ENCODE data around the gene NOS1.
"Not testable (repeated sequence)": the region's sequence is repeated elsewhere in the genome, so short reads cannot be mapped to it uniquely, and the experiment has no call there.

The NOS1 gene

GRCh38 chr12:117243488-117243887 lies 117.9 kb downstream of the NOS1 start:
- no peak for DNase-seq

- DNase-seq = no peak
Observed at GRCh38 chr12:117241697-117242096, 119.7 kb downstream of the NOS1 start.

- DNase-seq = no peak
Observed at GRCh38 chr12:117240081-117240755, 121.2 kb downstream of the NOS1 start.

GRCh38 chr12:117236456-117237001 lies 124.9 kb downstream of the NOS1 start:
- DNase-seq = peak; percentile 19

- no peak for DNase-seq
Observed at GRCh38 chr12:117235261-117235660, 126.2 kb downstream of the NOS1 start.

- no peak for DNase-seq
Observed at GRCh38 chr12:117234441-117234840, 127.0 kb downstream of the NOS1 start.

GRCh38 chr12:117231750-117232149 lies 129.7 kb downstream of the NOS1 start:
- DNase-seq = no peak

- DNase-seq = no peak
Observed at GRCh38 chr12:117228239-117228638, 133.2 kb downstream of the NOS1 start.

GRCh38 chr12:117227000-117227653 lies 134.3 kb downstream of the NOS1 start:
- DNase-seq = no peak

GRCh38 chr12:117226505-117226904 lies 134.9 kb downstream of the NOS1 start:
- no peak for DNase-seq

GRCh38 chr12:117225179-117225578 lies 136.2 kb downstream of the NOS1 start:
- no peak for DNase-seq

- DNase-seq = not testable (repeated sequence)
Observed at GRCh38 chr12:117220947-117221346, 140.5 kb downstream of the NOS1 start.

GRCh38 chr12:117218149-117218548 lies 143.3 kb downstream of the NOS1 start:
- no peak for DNase-seq

- DNase-seq = no peak
Observed at GRCh38 chr12:117216686-117217085, 144.7 kb downstream of the NOS1 start.

- no peak for DNase-seq
Observed at GRCh38 chr12:117214797-117215196, 146.6 kb downstream of the NOS1 start.

- DNase-seq = no peak
Observed at GRCh38 chr12:117213295-117213808, 148.1 kb downstream of the NOS1 start.

- DNase-seq = peak; percentile 22
Observed at GRCh38 chr12:117212563-117213190, 148.7 kb downstream of the NOS1 start.

- DNase-seq = no peak
Observed at GRCh38 chr12:117210266-117210918, 151.0 kb downstream of the NOS1 start.

GRCh38 chr12:117209626-117210025 lies 151.8 kb downstream of the NOS1 start:
- no peak for DNase-seq

GRCh38 chr12:117208811-117209455 lies 152.5 kb downstream of the NOS1 start:
- DNase-seq = no peak

GRCh38 chr12:117208206-117208605 lies 153.2 kb downstream of the NOS1 start:
- DNase-seq = no peak

GRCh38 chr12:117207675-117208074 lies 153.8 kb downstream of the NOS1 start:
- no peak for DNase-seq

GRCh38 chr12:117202556-117202955 lies 158.9 kb downstream of the NOS1 start:
- DNase-seq = no peak

Data from SHP77 treated with DMSO at 0.1 percent for 48 hours (cell line).